Mononuclear cell (primary cell): ENCODE data around the gene LRRTM4. TPM values are rescaled to one million over a fixed set of nuclear protein-coding genes. Genes with fewer than 3 reads are reported as not detected.
"Not testable (repeated sequence)": the region's sequence is repeated elsewhere in the genome, so short reads cannot be mapped to it uniquely, and the experiment has no call there.

Source experiments
- H3K27me3 ChIP-seq: 2 replicates; pipeline ENCODE4 v1.6.0; 2011; ENCODE audit warnings: low read length, control low read depth; ENCODE audit not compliant: insufficient read depth
- H3K4me1 ChIP-seq: 2 replicates; pipeline ENCODE4 v1.5.1; 2011; ENCODE audit warnings: mild to moderate bottlenecking, low read length, control low read depth; ENCODE audit not compliant: insufficient read depth
- H3K4me3 ChIP-seq: 2 replicates; pipeline ENCODE4 v1.5.1; 2011; ENCODE audit warnings: mild to moderate bottlenecking, low read length, moderate library complexity
- H3K9me3 ChIP-seq: 2 replicates; pipeline ENCODE4 v1.5.1; 2011; ENCODE audit warnings: low read depth, mild to moderate bottlenecking, control low read depth, low read length
- total RNA-seq: library from RNA; depleted of rRNA; stranded (reverse); fragments of >200 nt; gene quantifications from one replicate; pipeline ENCODE4 v1.2.3, GENCODE V29; 2012

Gene LRRTM4
- total RNA-seq, 1 donor: 0.10 TPM

GRCh38 chr2:76849086-76849485 lies 673.1 kb downstream of the LRRTM4 start:
- Histone ChIP-seq H3K9me3 (no peaks in the 10 kb centered on the region), H3K4me3 (no peak overlapping the region), H3K27me3 (no peaks in the 10 kb centered on the region), H3K4me1 (no peaks in the 10 kb centered on the region)

DNA sequence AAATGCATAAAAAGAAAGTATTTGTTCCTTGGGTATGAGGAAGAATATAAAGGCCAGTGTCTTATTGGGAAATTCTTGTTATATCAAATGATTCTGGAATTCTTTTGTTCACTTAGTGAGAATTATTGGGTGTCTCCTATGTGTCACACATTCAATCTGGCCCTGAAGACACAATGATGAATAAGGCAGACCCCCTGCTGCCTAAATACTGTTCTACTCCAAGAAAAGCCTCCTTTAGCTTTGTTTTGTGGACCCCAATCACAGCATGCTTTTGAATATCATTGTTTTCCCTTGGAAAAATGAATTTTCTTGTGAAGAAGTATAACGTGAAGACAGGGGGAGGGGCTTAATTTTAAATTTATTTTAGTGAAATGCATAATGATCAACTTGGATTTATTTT lies 682.4 kb downstream of the LRRTM4 start:
- no peaks in the 10 kb centered on the region for H3K4me1 ChIP-seq
- H3K4me3 ChIP-seq: no peak overlapping the region
- H3K27me3 ChIP-seq: no peaks in the 10 kb centered on the region
- no peaks in the 10 kb centered on the region for H3K9me3 ChIP-seq

DNA sequence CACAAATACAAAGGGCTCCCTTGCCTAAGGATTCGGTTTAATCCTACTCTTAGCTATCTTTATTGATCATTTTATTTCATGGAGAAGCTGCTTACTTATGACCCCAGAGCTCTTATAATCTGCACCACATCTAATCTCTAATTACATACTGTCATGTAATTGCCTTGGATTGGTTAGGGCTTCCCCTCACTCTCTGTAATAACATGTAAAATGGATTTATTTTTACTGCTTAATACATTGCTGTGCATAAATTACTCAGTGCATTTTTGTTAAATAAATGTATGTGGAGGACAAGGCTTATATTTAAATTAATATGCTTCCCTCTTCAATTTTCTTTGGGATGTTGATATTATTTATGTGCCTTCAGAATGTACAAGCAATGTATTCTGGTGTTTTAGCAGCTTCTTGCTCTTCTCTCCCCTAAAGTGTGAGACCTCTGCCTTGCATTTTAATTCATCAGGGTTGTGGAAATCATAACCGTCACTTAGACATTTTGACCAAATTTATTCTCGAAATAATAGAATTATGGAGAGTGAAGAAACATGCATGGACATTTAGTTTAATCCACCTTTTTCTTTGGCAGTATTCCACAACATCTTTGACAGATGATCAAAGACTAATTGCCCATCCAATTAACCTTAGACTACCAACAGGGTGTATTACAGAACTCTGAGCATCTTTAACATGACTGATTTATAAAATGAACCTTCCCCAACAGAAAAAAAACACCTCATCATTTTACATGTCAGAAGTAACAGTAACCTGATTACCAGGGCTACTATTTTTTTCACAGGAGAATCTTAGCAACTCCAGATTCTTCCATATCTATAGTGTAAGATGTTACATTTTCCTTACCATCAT lies 692.6 kb downstream of the LRRTM4 start:
- H3K4me3 ChIP-seq: no peak overlapping the region
- H3K27me3 ChIP-seq: no peaks in the 10 kb centered on the region
- H3K9me3 ChIP-seq: no peaks in the 10 kb centered on the region
- H3K4me1 ChIP-seq: no peaks in the 10 kb centered on the region

- no peaks in the 10 kb centered on the region for H3K9me3 ChIP-seq
- H3K4me1 ChIP-seq: no peaks in the 10 kb centered on the region
- H3K27me3 ChIP-seq: no peaks in the 10 kb centered on the region
Observed at GRCh38 chr2:76826691-76827090, 695.5 kb downstream of the LRRTM4 start.

DNA sequence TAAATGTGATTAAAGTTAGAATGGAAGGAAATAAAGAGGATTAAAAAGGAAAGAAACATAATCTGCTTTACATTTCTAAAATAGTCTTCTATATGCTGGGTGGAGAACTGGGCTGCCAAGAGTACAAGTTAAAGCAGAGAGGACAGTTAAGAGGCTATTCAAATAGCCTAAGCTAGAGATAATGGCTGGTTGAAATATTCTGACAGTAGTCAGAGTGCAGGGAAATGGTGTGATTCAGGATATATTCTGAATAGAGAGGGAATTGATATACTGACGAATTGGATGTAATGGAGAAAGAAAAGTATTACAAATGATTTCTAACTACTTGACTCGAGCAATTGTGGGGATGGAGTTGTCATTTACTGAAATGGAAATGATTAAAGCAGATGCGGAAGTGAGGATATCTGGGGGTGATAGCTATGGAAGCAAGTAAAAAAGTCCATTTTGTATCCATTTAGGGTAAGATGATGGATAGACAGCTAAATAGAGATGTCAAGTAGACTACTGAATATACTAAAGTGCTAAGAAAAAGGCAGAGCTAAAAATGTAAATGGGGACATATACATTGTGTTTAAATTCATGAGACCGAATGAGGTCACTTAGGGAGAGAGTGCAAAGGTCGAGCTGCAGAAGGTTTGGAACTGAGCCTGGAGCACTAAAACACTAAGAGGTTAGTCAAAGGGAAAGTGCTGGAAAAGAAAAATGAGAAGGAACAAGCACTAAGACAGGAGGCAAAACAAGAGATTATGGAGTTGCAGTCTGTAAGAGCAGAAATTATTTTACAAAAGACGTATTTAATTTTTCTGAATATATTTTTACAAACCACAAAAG lies 696.8 kb downstream of the LRRTM4 start:
- Histone ChIP-seq H3K4me1 (no peaks in the 10 kb centered on the region), H3K4me3 (no peak overlapping the region), H3K27me3 (no peaks in the 10 kb centered on the region), H3K9me3 (no peaks in the 10 kb centered on the region)

More at GRCh38 chr2:76826691-76827090, 695.5 kb downstream of the LRRTM4 start:
- H3K4me3 ChIP-seq: no peak overlapping the region

- Histone ChIP-seq H3K9me3 (no peaks in the 10 kb centered on the region), H3K4me3 (no peak overlapping the region), H3K27me3 (no peaks in the 10 kb centered on the region), H3K4me1 (no peaks in the 10 kb centered on the region)
Observed at GRCh38 chr2:76821731-76822130, 700.4 kb downstream of the LRRTM4 start.

DNA sequence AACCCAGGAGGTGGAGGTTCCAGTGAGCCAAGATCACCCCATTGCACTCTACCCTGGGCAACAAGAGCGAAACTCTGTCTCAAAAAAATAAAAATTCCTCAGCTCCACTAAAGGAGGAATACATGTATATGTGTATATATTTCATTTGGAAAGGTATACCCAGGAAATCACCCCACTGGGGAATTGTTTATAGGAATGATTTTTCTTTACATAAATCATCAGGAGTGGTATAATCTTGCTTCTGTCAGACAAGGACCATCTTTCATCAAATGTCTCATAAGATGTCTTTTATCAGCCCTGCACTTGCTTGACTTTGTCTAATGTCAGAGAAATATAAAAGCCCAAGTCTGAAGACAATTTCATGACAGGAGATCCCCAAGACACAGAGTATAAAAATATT lies 709.1 kb downstream of the LRRTM4 start:
- Histone ChIP-seq H3K4me1 (no peaks in the 10 kb centered on the region), H3K9me3 (no peaks in the 10 kb centered on the region), H3K4me3 (no peak overlapping the region), H3K27me3 (no peaks in the 10 kb centered on the region)

- Histone ChIP-seq H3K9me3 (no peaks in the 10 kb centered on the region), H3K4me1 (no peaks in the 10 kb centered on the region), H3K4me3 (no peak overlapping the region), H3K27me3 (no peaks in the 10 kb centered on the region)
Observed at GRCh38 chr2:76812156-76812555, 710.0 kb downstream of the LRRTM4 start.

GRCh38 chr2:76809136-76809535 lies 713.0 kb downstream of the LRRTM4 start:
- H3K4me1 ChIP-seq: no peaks in the 10 kb centered on the region
- H3K27me3 ChIP-seq: no peaks in the 10 kb centered on the region
- H3K4me3 ChIP-seq: no peak overlapping the region
- H3K9me3 ChIP-seq: no peaks in the 10 kb centered on the region

- Histone ChIP-seq H3K4me3 (no peak overlapping the region), H3K9me3 (no peaks in the 10 kb centered on the region), H3K4me1 (no peaks in the 10 kb centered on the region), H3K27me3 (no peaks in the 10 kb centered on the region)
Observed at GRCh38 chr2:76808732-76809131, 713.4 kb downstream of the LRRTM4 start.

DNA sequence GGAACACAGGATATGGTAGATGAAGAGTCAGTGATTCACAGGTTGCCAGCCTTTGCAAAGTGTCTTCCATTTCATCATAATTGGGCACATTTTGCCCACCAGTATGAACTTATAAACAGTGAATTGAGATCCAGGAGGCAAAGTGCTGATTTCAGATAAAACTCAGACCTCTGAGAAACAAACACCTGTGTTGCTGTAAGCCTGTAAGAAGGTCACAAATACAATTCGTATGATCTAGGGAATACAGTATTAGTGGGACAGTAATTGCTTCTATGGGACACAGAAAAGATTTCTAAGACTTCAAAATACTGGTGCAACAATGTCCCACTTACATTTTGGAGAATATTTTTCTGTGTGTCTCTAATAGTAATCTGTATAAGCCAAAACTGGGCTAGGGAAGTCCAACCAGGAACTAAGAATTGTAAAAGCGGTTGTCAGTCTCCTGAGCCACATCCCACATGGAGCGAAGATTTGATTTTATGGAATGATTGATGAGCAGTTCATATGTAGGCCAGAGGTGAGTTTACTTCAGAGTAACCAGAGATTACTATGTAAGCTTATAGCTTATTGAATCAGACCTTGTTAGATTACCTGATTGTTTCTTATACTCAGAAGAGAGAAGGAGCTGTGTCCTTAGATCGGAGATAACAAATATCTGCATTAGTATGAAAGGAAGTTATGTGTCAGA lies 728.4 kb downstream of the LRRTM4 start:
- no peak overlapping the region for H3K4me3 ChIP-seq
- H3K4me1 ChIP-seq: no peaks in the 10 kb centered on the region
- H3K9me3 ChIP-seq: no peaks in the 10 kb centered on the region

DNA sequence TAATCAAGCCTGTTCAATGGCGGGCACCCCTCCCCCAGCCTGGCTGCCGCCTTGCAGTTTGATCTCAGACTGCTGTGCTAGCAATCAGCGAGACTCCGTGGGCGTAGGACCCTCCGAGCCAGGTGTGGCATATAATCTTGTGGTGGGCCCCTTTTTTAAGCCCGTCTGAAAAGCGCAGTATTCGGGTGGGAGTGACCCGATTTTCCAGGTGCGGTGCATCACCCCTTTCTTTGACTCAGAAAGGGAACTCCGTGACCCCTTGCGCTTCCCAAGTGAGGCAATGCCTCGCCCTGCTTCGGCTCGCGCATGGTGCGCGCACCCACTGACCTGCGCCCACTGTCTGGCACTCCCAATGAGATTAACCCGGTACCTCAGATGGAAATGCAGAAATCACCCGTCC lies 740.9 kb downstream of the LRRTM4 start:
- H3K4me1 ChIP-seq, H3K4me3 ChIP-seq, H3K27me3 ChIP-seq, H3K9me3 ChIP-seq: not testable (repeated sequence)

More for the DNA sequence above, 728.4 kb downstream of the LRRTM4 start:
- H3K27me3 ChIP-seq: no peaks in the 10 kb centered on the region

- no peak overlapping the region for H3K4me3 ChIP-seq
- no peaks in the 10 kb centered on the region for H3K27me3 ChIP-seq
- H3K9me3 ChIP-seq: no peaks in the 10 kb centered on the region
- no peaks in the 10 kb centered on the region for H3K4me1 ChIP-seq
Observed at GRCh38 chr2:76763276-76763675, 758.9 kb downstream of the LRRTM4 start.

GRCh38 chr2:76760367-76760704 lies 761.8 kb downstream of the LRRTM4 start:
- no peaks in the 10 kb centered on the region for H3K27me3 ChIP-seq
- H3K4me3 ChIP-seq: no peak overlapping the region
- no peaks in the 10 kb centered on the region for H3K9me3 ChIP-seq
- H3K4me1 ChIP-seq: no peaks in the 10 kb centered on the region
